ENCODE data around the gene NFS1. TPM values are rescaled to one million over a fixed set of nuclear protein-coding genes. Genes with fewer than 3 reads are reported as not detected.
A peak's percentile ranks its signal among the peaks of the same experiment; 100 is the strongest.

NFS1 gene
- total RNA-seq, 2 donors from 2014 or later = 17.0 to 30.9 TPM

- no peak for TF ChIP-seq CTCF (conservative IDR thresholded peaks at IDR 0.05)
- Mint-ChIP-seq H3K4me3 (no peak overlapping the region), H3K36me3 (ENCODE audit: low read depth) (peaks cover 82% of the 10 kb centered on the region), H3K27me3 (ENCODE audit: insufficient read depth) (no peaks in the 10 kb centered on the region), H3K4me1 (no peaks in the 10 kb centered on the region), H3K9me3 (no peaks in the 10 kb centered on the region), H3K27ac (no peak overlapping the region)
- no peak overlapping the region for H3K4me3 ChIP-seq (ENCODE audit: low read length)
- no peak overlapping the region for H3K9ac ChIP-seq (ENCODE audit: extremely low read depth, low read length, poor library complexity, severe bottlenecking)
- H3K4me1 ChIP-seq (ENCODE audit: control insufficient read depth, insufficient read depth, low read length) = no peaks in the 10 kb centered on the region
- no peak overlapping the region for H3K27ac ChIP-seq (ENCODE audit: low read depth, low read length)
- H3K36me3 ChIP-seq (ENCODE audit: control insufficient read depth, insufficient read depth, low read length) = peaks cover 96% of the 10 kb centered on the region
- no peaks in the 10 kb centered on the region for H3K27me3 ChIP-seq (ENCODE audit: control insufficient read depth, insufficient read depth, low read length, poor library complexity, severe bottlenecking)
- H3K9me3 ChIP-seq (ENCODE audit: control insufficient read depth, low read length) = no peaks in the 10 kb centered on the region
- DNase-seq = peak; percentile 9
- 96 to 100% methylated on average over 3 of the region's 3 CpGs for WGBS, 2 experiments (ENCODE audit: insufficient coverage in 1 of 2, insufficient read length in 1 of 2)
Observed at GRCh38 chr20:35721219-35721618, 22.1 kb upstream of the NFS1 start.

GRCh38 chr20:35720165-35721123 is 21.3 kb upstream of the NFS1 start:
- Mint-ChIP-seq H3K9me3 (no peaks in the 10 kb centered on the region), H3K27me3 (ENCODE audit: insufficient read depth) (no peaks in the 10 kb centered on the region), H3K4me1 (no peaks in the 10 kb centered on the region), H3K36me3 (ENCODE audit: low read depth) (peaks cover 82% of the 10 kb centered on the region), H3K27ac (peak overlapping the region; percentile 27), H3K4me3 (no peak overlapping the region)
- H3K9ac ChIP-seq (ENCODE audit: extremely low read depth, low read length, poor library complexity, severe bottlenecking) = no peak overlapping the region
- peak; percentile 38 for DNase-seq
- H3K27me3 ChIP-seq (ENCODE audit: control insufficient read depth, insufficient read depth, low read length, poor library complexity, severe bottlenecking) = no peaks in the 10 kb centered on the region
- no peaks in the 10 kb centered on the region for H3K9me3 ChIP-seq (ENCODE audit: control insufficient read depth, low read length)
- no peaks in the 10 kb centered on the region for H3K4me1 ChIP-seq (ENCODE audit: control insufficient read depth, insufficient read depth, low read length)
- H3K36me3 ChIP-seq (ENCODE audit: control insufficient read depth, insufficient read depth, low read length) = peaks cover 97% of the 10 kb centered on the region
- no peak overlapping the region for H3K4me3 ChIP-seq (ENCODE audit: low read length)
- 97 to 99% methylated on average over 12 to 13 of the region's 13 CpGs for WGBS, 2 experiments (ENCODE audit: insufficient coverage in 1 of 2, insufficient read length in 1 of 2)
- no peak overlapping the region for H3K27ac ChIP-seq (ENCODE audit: low read depth, low read length)
- no peak for TF ChIP-seq CTCF (conservative IDR thresholded peaks at IDR 0.05)

- no peaks in the 10 kb centered on the region for H3K4me1 ChIP-seq (ENCODE audit: control insufficient read depth, insufficient read depth, low read length)
- no peaks in the 10 kb centered on the region for H3K9me3 ChIP-seq (ENCODE audit: control insufficient read depth, low read length)
- H3K4me3 Mint-ChIP-seq = no peak overlapping the region
- DNase-seq = peak; percentile 26
- TF ChIP-seq CTCF (conservative IDR thresholded peaks at IDR 0.05) = no peak
- H3K9ac ChIP-seq (ENCODE audit: extremely low read depth, low read length, poor library complexity, severe bottlenecking) = no peak overlapping the region
- no peaks in the 10 kb centered on the region for H3K27me3 ChIP-seq (ENCODE audit: control insufficient read depth, insufficient read depth, low read length, poor library complexity, severe bottlenecking)
- H3K27ac Mint-ChIP-seq = no peak overlapping the region
- WGBS, 2 experiments (ENCODE audit: insufficient coverage in 1 of 2, insufficient read length in 1 of 2) = 85 to 100% methylated on average over 3 to 8 of the region's 8 CpGs
- H3K4me3 ChIP-seq (ENCODE audit: low read length) = no peak overlapping the region
- H3K9me3 Mint-ChIP-seq = no peaks in the 10 kb centered on the region
- H3K36me3 Mint-ChIP-seq (ENCODE audit: low read depth) = peaks cover 80% of the 10 kb centered on the region
- H3K27me3 Mint-ChIP-seq (ENCODE audit: insufficient read depth) = no peaks in the 10 kb centered on the region
- H3K4me1 Mint-ChIP-seq = no peaks in the 10 kb centered on the region
- H3K27ac ChIP-seq (ENCODE audit: low read depth, low read length) = no peak overlapping the region
- H3K36me3 ChIP-seq (ENCODE audit: control insufficient read depth, insufficient read depth, low read length) = peaks cover 98% of the 10 kb centered on the region
Observed at GRCh38 chr20:35719717-35720116, 20.6 kb upstream of the NFS1 start.

All from endodermal cell (in vitro differentiated cells).